Measurements from ENCODE around the gene BABAM2. TPM values are rescaled to one million over a fixed set of nuclear protein-coding genes. Genes with fewer than 3 reads are reported as not detected.
"Not testable (repeated sequence)": the region's sequence is repeated elsewhere in the genome, so short reads cannot be mapped to it uniquely, and the experiment has no call there.

Gene BABAM2
- polyA plus RNA-seq, 3 donors: 50.8 to 57.8 (median 56.1) TPM

- DNase-seq (ENCODE audit: extremely low read depth in 1 of 11, low read depth in 9 of 11, low spot score in 4 of 11): no peak
Observed at GRCh38 chr2:27958711-27959378, 68.3 kb downstream of the BABAM2 start.

- no peak for DNase-seq (ENCODE audit: extremely low read depth in 1 of 11, low read depth in 9 of 11, low spot score in 4 of 11)
Observed at GRCh38 chr2:27959496-27959895, 69.0 kb downstream of the BABAM2 start.

- no peak for DNase-seq (ENCODE audit: extremely low read depth in 1 of 11, low read depth in 9 of 11, low spot score in 4 of 11)
Observed at GRCh38 chr2:27960237-27960912, 69.8 kb downstream of the BABAM2 start.

- no peak for DNase-seq (ENCODE audit: extremely low read depth in 1 of 11, low read depth in 9 of 11, low spot score in 4 of 11)
Observed at GRCh38 chr2:27962006-27962405, 71.5 kb downstream of the BABAM2 start.

- no peak for DNase-seq (ENCODE audit: extremely low read depth in 1 of 11, low read depth in 9 of 11, low spot score in 4 of 11)
Observed at GRCh38 chr2:27963472-27963871, 72.9 kb downstream of the BABAM2 start.

GRCh38 chr2:27964067-27964466 lies 73.5 kb downstream of the BABAM2 start:
- DNase-seq (ENCODE audit: extremely low read depth in 1 of 11, low read depth in 9 of 11, low spot score in 4 of 11): no peak

- no peak for DNase-seq (ENCODE audit: extremely low read depth in 1 of 11, low read depth in 9 of 11, low spot score in 4 of 11)
Observed at GRCh38 chr2:27965841-27966240, 75.3 kb downstream of the BABAM2 start.

- no peak for DNase-seq (ENCODE audit: extremely low read depth in 1 of 11, low read depth in 9 of 11, low spot score in 4 of 11)
Observed at GRCh38 chr2:27966466-27966865, 75.9 kb downstream of the BABAM2 start.

- DNase-seq (ENCODE audit: extremely low read depth in 1 of 11, low read depth in 9 of 11, low spot score in 4 of 11): no peak
Observed at GRCh38 chr2:27967076-27967475, 76.5 kb downstream of the BABAM2 start.

- not testable (repeated sequence) for DNase-seq (ENCODE audit: extremely low read depth in 1 of 11, low read depth in 9 of 11, low spot score in 4 of 11)
Observed at GRCh38 chr2:27968045-27968444, 77.5 kb downstream of the BABAM2 start.

- not testable (repeated sequence) for DNase-seq (ENCODE audit: extremely low read depth in 1 of 11, low read depth in 9 of 11, low spot score in 4 of 11)
Observed at GRCh38 chr2:27968957-27969356, 78.4 kb downstream of the BABAM2 start.

GRCh38 chr2:27972311-27972710 lies 81.8 kb downstream of the BABAM2 start:
- DNase-seq (ENCODE audit: extremely low read depth in 1 of 11, low read depth in 9 of 11, low spot score in 4 of 11): no peak

- DNase-seq (ENCODE audit: extremely low read depth in 1 of 11, low read depth in 9 of 11, low spot score in 4 of 11): no peak
Observed at GRCh38 chr2:27973592-27973991, 83.1 kb downstream of the BABAM2 start.

- no peak for DNase-seq (ENCODE audit: extremely low read depth in 1 of 11, low read depth in 9 of 11, low spot score in 4 of 11)
Observed at GRCh38 chr2:27976308-27976707, 85.8 kb downstream of the BABAM2 start.

- DNase-seq (ENCODE audit: extremely low read depth in 1 of 11, low read depth in 9 of 11, low spot score in 4 of 11): no peak
Observed at GRCh38 chr2:27977731-27978312, 87.3 kb downstream of the BABAM2 start.

GRCh38 chr2:27978761-27979160 lies 88.2 kb downstream of the BABAM2 start:
- DNase-seq (ENCODE audit: extremely low read depth in 1 of 11, low read depth in 9 of 11, low spot score in 4 of 11): not testable (repeated sequence)

- DNase-seq (ENCODE audit: extremely low read depth in 1 of 11, low read depth in 9 of 11, low spot score in 4 of 11): no peak
Observed at GRCh38 chr2:27980242-27980641, 89.7 kb downstream of the BABAM2 start.

- no peak for DNase-seq (ENCODE audit: extremely low read depth in 1 of 11, low read depth in 9 of 11, low spot score in 4 of 11)
Observed at GRCh38 chr2:27984153-27984552, 93.6 kb downstream of the BABAM2 start.

- DNase-seq (ENCODE audit: extremely low read depth in 1 of 11, low read depth in 9 of 11, low spot score in 4 of 11): no peak
Observed at GRCh38 chr2:27988306-27988705, 97.8 kb downstream of the BABAM2 start.

GRCh38 chr2:27988718-27989117 lies 98.2 kb downstream of the BABAM2 start:
- no peak for DNase-seq (ENCODE audit: extremely low read depth in 1 of 11, low read depth in 9 of 11, low spot score in 4 of 11)

Measured in renal cortex interstitium (tissue), 11 donors.